ENCODE data around the gene HMGXB4.
A peak's percentile ranks its signal among the peaks of the same experiment; 100 is the strongest.

HMGXB4 gene

GRCh38 chr22:35258191-35258988 lies 1.1 kb downstream of the HMGXB4 start:
- Histone ChIP-seq H3K9ac (ENCODE audit: low read length) (peak overlapping the region; percentile 96), H3K79me2 (ENCODE audit: insufficient read depth, low read length) (peaks cover 47% of the 10 kb centered on the region), H3K9me3 (ENCODE audit: insufficient read depth, low read length) (no peaks in the 10 kb centered on the region), H3K27ac (ENCODE audit: low read depth, low read length) (peak overlapping the region; percentile 72), H3K36me3 (ENCODE audit: low read length) (peaks cover 7% of the 10 kb centered on the region; the same call in 1 of the 2 replicates), H3K27me3 (ENCODE audit: low read length) (no peaks in the 10 kb centered on the region), H3F3A (ENCODE audit: insufficient read depth) (no peaks in the 10 kb centered on the region), H2AFZ (ENCODE audit: low read depth, low read length, severe bottlenecking) (peak overlapping the region; percentile 73), H3K9me2 (replicated peaks; ENCODE audit: insufficient read depth, low read length) (no peaks in the 10 kb centered on the region), H4K20me1 (ENCODE audit: low read depth, low read length) (no peaks in the 10 kb centered on the region), H3K4me3 (ENCODE audit: insufficient read depth, low read length, poor library complexity, severe bottlenecking) (peak overlapping the region; percentile 86), H3K4me2 (ENCODE audit: low read depth, low read length, poor library complexity, severe bottlenecking) (peak overlapping the region; percentile 73)
- TF ChIP-seq EZH2phosphoT487 (conservative IDR thresholded peaks at IDR 0.05; ENCODE audit: low read length) (no peak), CTCF (IDR thresholded peaks at IDR 0.05; ENCODE audit: insufficient read depth, low read length, poor library complexity, severe bottlenecking) (no peak)

GRCh38 chr22:35264986-35265385 lies 7.7 kb downstream of the HMGXB4 start:
- no peak overlapping the region for H3K9ac ChIP-seq (ENCODE audit: low read length)
- no peak overlapping the region for H3K4me2 ChIP-seq (ENCODE audit: low read depth, low read length, poor library complexity, severe bottlenecking)
- H3K27ac ChIP-seq (ENCODE audit: low read depth, low read length): no peak overlapping the region
- H3K36me3 ChIP-seq (ENCODE audit: low read length): peaks cover 49% of the 10 kb centered on the region
- H3K4me3 ChIP-seq (ENCODE audit: insufficient read depth, low read length, poor library complexity, severe bottlenecking): no peak overlapping the region
- H3K9me3 ChIP-seq (ENCODE audit: insufficient read depth, low read length): no peaks in the 10 kb centered on the region
- peaks cover 53% of the 10 kb centered on the region for H3K79me2 ChIP-seq (ENCODE audit: insufficient read depth, low read length)
- H4K20me1 ChIP-seq (ENCODE audit: low read depth, low read length): peaks cover 6% of the 10 kb centered on the region; the same call in 1 of the 2 replicates
- no peaks in the 10 kb centered on the region for H3F3A ChIP-seq (ENCODE audit: insufficient read depth)
- H3K9me2 ChIP-seq (replicated peaks; ENCODE audit: insufficient read depth, low read length): no peaks in the 10 kb centered on the region
- TF ChIP-seq EZH2phosphoT487 (conservative IDR thresholded peaks at IDR 0.05; ENCODE audit: low read length): no peak
- TF ChIP-seq CTCF (IDR thresholded peaks at IDR 0.05; ENCODE audit: insufficient read depth, low read length, poor library complexity, severe bottlenecking): no peak
- H3K27me3 ChIP-seq (ENCODE audit: low read length): no peaks in the 10 kb centered on the region
- no peak overlapping the region for H2AFZ ChIP-seq (ENCODE audit: low read depth, low read length, severe bottlenecking)

GRCh38 chr22:35266277-35266676 lies 9.0 kb downstream of the HMGXB4 start:
- Histone ChIP-seq H3F3A (ENCODE audit: insufficient read depth) (no peaks in the 10 kb centered on the region), H3K4me2 (ENCODE audit: low read depth, low read length, poor library complexity, severe bottlenecking) (no peak overlapping the region), H3K27me3 (ENCODE audit: low read length) (no peaks in the 10 kb centered on the region), H4K20me1 (ENCODE audit: low read depth, low read length) (peaks cover 6% of the 10 kb centered on the region; the same call in 1 of the 2 replicates), H3K9me2 (replicated peaks; ENCODE audit: insufficient read depth, low read length) (no peaks in the 10 kb centered on the region), H3K27ac (ENCODE audit: low read depth, low read length) (no peak overlapping the region), H2AFZ (ENCODE audit: low read depth, low read length, severe bottlenecking) (no peak overlapping the region), H3K79me2 (ENCODE audit: insufficient read depth, low read length) (peaks cover 49% of the 10 kb centered on the region), H3K36me3 (ENCODE audit: low read length) (peaks cover 56% of the 10 kb centered on the region), H3K9ac (ENCODE audit: low read length) (no peak overlapping the region), H3K9me3 (ENCODE audit: insufficient read depth, low read length) (no peaks in the 10 kb centered on the region), H3K4me3 (ENCODE audit: insufficient read depth, low read length, poor library complexity, severe bottlenecking) (no peak overlapping the region)
- TF ChIP-seq EZH2phosphoT487 (conservative IDR thresholded peaks at IDR 0.05; ENCODE audit: low read length) (no peak), CTCF (IDR thresholded peaks at IDR 0.05; ENCODE audit: insufficient read depth, low read length, poor library complexity, severe bottlenecking) (no peak)
